ENCODE results near the gene ASIC2.
"Not testable (repeated sequence)": the region's sequence is repeated elsewhere in the genome, so short reads cannot be mapped to it uniquely, and the experiment has no call there.

ASIC2 gene

DNA sequence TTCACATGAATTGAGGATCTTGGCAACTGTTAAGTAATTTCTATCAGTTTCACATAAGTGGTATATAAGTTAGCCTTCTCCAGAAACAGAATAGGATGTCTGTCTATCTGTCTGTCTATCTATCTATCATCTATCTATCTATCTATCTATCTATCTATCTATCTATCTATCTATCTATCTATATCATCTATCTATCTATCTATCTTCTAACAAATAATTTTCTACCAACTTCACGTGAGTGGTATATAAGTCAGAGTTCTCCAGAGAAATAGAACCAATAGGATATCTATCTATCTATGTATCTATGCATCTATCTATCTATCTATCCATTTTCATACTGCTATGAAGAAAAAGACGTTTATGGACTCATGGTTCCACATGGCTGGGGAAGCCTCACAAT is 312.9 kb downstream of the ASIC2 start:
- DNase-seq (ENCODE audit: low read depth) = no peak

GRCh38 chr17:32976605-32977004 is 316.5 kb downstream of the ASIC2 start:
- no peak for DNase-seq (ENCODE audit: low read depth)

DNA sequence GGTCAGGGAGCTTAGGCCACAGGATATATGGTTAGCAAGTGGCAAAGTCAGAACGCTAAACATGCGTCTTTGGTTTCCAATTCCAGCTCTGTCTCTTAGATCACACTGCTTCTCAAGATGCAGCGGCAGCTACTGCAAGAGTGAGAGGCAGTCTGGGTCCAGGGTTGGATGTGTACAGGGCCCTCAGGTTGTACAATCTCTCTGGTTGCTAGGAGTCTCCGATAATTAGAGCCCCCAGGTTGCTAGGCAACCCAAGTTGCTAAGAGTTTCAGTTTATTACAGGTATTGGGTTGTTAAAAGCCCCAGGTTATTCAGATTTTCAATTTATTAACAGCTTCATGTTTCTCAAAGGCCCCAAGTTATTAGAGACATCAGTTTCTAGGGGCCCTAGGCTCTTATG is 317.0 kb downstream of the ASIC2 start:
- DNase-seq (ENCODE audit: low read depth) = no peak

GRCh38 chr17:32971171-32971570 is 321.9 kb downstream of the ASIC2 start:
- no peak for DNase-seq (ENCODE audit: low read depth)

- DNase-seq (ENCODE audit: low read depth) = no peak
Measured at GRCh38 chr17:32970281-32970680, 322.8 kb downstream of the ASIC2 start.

- not testable (repeated sequence) for DNase-seq (ENCODE audit: low read depth)
Measured at GRCh38 chr17:32969231-32969630, 323.9 kb downstream of the ASIC2 start.

DNA sequence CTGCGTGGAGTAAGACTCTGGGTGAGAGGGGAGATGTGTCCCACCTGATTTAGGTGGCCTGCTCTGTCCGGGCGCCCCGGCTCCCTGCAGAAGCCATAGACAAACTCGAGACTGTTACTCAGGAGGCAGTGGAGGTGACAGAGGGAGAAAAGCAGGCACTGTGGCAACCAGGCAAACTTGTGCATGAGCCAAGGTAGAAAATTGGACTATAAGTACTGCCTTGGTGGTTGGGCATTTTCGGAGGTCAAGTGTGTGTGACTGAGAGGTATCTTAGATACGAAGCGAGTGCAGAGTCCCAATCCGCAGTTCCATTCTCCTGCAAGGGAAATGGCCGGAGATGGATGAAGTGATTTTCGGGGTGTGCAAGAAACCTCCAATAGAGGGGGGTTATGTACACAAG is 328.6 kb downstream of the ASIC2 start:
- no peak for DNase-seq (ENCODE audit: low read depth)

All from GM04504 (cell line).